ENCODE measurements around the gene ADH1C.

ADH1C gene

DNA sequence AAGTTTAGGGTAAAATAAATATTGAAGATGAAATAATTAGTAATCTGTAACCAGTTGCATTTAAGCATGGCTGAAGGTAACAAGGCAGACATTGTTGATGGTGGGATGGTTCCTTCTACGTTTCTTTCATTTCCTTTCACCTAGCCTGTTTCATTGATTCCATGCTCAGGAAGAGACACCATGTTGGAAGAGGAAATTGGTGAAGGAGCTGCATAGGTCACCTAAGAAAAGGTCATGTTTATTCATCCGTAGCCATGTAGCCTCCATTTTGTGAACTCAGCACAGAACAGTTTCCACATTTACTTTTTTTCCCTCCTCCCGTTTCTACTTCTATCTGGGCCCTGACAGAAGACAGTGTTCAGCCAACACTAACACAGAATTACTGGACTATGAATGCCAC is 35.2 kb downstream of the ADH1C start:
- CTCF ChIA-PET: no interaction called here
- TF ChIP-seq, protein P1, sequence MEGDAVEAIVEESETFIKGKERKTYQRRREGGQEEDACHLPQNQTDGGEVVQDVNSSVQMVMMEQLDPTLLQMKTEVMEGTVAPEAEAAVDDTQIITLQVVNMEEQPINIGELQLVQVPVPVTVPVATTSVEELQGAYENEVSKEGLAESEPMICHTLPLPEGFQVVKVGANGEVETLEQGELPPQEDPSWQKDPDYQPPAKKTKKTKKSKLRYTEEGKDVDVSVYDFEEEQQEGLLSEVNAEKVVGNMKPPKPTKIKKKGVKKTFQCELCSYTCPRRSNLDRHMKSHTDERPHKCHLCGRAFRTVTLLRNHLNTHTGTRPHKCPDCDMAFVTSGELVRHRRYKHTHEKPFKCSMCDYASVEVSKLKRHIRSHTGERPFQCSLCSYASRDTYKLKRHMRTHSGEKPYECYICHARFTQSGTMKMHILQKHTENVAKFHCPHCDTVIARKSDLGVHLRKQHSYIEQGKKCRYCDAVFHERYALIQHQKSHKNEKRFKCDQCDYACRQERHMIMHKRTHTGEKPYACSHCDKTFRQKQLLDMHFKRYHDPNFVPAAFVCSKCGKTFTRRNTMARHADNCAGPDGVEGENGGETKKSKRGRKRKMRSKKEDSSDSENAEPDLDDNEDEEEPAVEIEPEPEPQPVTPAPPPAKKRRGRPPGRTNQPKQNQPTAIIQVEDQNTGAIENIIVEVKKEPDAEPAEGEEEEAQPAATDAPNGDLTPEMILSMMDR (IDR thresholded peaks at IDR 0.05; ENCODE audit: insufficient read depth, low read length, missing control alignments): no peak
- DNase-seq (ENCODE audit: low read depth, low spot score): no peak
- POLR2A ChIA-PET: no interaction called here
- H3K4me3 ChIP-seq (ENCODE audit: low read depth, low read length): no peak overlapping the region

DNA sequence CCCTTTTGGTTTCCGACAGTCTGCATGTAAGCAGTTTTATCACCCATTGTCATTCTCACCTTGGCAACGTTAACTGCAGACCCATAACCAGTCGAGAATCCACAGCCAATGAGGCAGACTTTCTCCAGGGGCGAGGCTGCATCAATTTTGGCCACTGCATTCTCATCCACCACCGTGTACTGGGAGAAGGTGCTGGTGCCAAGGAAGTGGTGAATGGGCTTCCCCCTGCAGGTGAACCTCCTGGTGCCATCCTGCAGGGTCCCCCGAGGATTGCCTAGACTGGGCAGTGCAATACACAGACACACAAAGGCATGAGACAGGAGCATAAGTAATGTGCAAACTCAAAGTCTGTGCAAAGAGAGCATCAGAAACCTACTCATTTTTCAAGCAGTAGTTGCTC is 36.7 kb downstream of the ADH1C start:
- no peak for DNase-seq (ENCODE audit: low read depth, low spot score)
- ChIA-PET CTCF (no interaction called here), POLR2A (no interaction called here)
- no peak overlapping the region for H3K4me3 ChIP-seq (ENCODE audit: low read depth, low read length)
- TF ChIP-seq, protein P1 (IDR thresholded peaks at IDR 0.05; ENCODE audit: insufficient read depth, low read length, missing control alignments): no peak

DNA sequence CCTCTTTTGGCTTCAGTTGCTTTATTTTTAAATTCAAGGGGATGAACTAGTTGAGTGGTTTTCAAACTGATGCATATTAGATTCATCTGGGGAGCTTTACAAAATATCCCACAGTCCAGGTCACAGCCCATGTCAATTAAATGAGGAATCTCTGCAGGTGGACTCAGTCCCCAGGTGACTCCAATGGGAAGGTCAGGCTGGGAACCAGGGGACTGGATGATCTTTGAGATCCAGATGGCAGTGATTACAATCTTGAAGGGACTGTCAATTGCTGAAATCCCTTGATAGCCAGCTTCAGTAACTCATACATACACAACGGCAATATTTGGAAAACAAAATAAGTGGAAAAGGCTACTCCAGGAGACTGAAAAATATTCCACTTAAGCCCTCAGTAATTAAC is 38.3 kb downstream of the ADH1C start:
- TF ChIP-seq, protein P1 (IDR thresholded peaks at IDR 0.05; ENCODE audit: insufficient read depth, low read length, missing control alignments): no peak
- CTCF ChIA-PET: no interaction called here
- no peak overlapping the region for H3K4me3 ChIP-seq (ENCODE audit: low read depth, low read length)
- POLR2A ChIA-PET: no interaction called here
- no peak for DNase-seq (ENCODE audit: low read depth, low spot score)

DNA sequence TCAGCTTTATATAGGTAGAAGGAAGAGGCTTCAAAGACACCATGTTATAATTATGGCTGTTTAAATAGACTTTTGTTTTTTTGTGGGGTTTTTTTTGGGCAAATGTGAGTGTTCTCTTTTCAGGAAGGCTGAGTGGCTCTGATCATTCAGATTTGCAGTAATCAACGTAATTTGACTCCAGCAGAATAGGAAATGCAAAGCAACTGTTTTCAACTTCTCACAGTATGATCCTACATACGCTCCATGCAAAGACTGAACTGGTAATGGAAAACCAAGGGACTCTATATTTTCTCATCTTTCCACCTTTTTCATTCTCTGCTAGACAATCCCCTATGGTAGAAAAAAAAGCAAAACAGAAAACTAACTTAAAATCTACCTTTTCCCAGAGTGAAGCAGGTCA is 42.2 kb downstream of the ADH1C start:
- ChIA-PET POLR2A (no interaction called here), CTCF (no interaction called here)
- TF ChIP-seq, protein P1 (IDR thresholded peaks at IDR 0.05; ENCODE audit: insufficient read depth, low read length, missing control alignments): no peak
- no peak overlapping the region for H3K4me3 ChIP-seq (ENCODE audit: low read depth, low read length)
- DNase-seq (ENCODE audit: low read depth, low spot score): no peak

DNA sequence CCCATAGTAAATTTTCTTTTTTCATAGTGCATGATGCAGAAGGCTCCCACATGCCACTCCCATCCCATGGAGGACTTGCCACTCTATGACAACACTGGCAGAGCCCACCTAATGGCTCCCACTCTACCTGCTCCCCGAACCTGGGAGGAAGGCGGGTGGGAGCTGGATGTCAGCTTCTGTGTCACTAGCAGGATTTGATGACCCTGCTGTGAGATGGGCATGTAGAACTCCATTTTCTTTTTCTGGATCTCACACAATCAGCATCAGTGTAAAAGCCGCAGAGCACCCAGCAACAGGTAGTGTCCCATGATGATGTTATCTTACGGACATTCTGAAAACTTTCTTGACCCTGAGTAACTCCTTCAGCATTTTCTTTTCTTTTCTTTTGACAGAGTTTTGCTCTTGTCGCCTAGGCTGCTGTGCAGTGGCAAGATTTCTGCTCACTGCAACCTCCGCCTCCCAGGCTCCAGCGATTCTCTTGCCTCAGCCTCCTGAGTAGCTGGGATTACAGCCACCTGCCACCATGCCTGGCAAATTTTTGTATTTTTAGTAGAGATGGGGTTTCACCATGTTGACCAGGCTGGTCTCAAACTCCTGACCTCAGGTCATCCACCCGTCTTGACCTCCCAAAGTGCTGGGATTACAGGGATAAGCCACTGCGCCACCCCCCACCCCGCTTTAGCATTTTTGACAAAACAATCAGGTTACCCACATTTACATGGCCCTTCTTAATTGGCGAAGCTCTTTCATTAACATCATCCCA is 46.7 kb downstream of the ADH1C start:
- CTCF ChIA-PET: no interaction called here
- TF ChIP-seq, protein P1 (IDR thresholded peaks at IDR 0.05; ENCODE audit: insufficient read depth, low read length, missing control alignments): no peak

DNA sequence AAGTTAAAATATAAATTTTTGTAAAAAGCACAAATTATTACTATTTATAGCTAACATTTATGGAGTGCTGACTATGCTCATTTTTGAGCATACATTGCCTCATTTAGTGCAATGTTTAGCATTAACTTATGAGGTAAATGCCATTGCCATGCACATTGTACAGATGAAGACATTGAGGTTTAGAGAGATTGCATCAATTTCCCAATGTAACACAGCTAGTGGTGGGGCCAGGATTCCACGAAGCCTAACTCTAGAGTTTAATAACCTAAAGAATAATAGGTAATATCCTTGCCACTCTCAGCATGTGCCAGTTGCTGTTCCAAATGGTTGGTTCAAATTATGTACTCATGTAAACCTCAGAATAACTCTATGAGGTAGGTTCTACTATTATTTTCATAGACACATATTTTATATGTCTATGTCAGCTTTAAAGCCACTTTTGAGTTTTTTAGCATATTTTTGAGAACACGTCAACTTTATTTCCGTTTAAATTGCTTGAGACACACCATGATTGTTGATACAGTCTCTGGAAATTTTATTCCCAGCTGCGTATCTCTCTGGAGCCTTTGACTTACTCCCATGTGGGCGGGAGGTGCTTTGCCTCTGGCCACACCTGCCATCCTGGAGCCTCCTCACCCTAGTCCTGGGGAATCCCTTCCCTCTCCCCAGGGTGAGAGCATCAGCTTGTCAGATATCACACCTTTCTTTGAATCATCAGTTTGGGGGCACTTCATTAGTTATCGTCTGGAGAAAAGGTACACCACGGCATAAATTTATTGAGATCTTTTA is 51.0 kb downstream of the ADH1C start:
- no peak overlapping the region for H3K4me3 ChIP-seq (ENCODE audit: low read depth, low read length)
- TF ChIP-seq, protein P1 (IDR thresholded peaks at IDR 0.05; ENCODE audit: insufficient read depth, low read length, missing control alignments): no peak
- ChIA-PET POLR2A (no interaction called here), CTCF (no interaction called here)
- DNase-seq (ENCODE audit: low read depth, low spot score): peak; percentile 12

More for the DNA sequence above, 46.7 kb downstream of the ADH1C start:
- no peak overlapping the region for H3K4me3 ChIP-seq (ENCODE audit: low read depth, low read length)
- no peak for DNase-seq (ENCODE audit: low read depth, low spot score)
- POLR2A ChIA-PET: no interaction called here

Data from AG04449 (cell line).